Body of pancreas (tissue), 4 donors: ENCODE results near the gene WSCD1.

ENCODE experiments used
- CTCF ChIP-seq, 7 experiments: fragments of 450-650 bp in 4 of 7; fragments of 200-600 bp in 3 of 7; sonication (generic) in 3 of 7; IDR thresholded peaks; one replicate each; pipeline ENCODE4 v1.5.1; 2016 to 2019; ENCODE audit warnings: antibody characterized with exemption in 7 of 7
- POLR2A ChIP-seq, 3 donors: fragments of 450-650 bp; IDR thresholded peaks; one replicate each; pipeline ENCODE4 v1.6.1; 2016; ENCODE audit warnings: antibody characterized with exemption in 3 of 3, mild to moderate bottlenecking in 2 of 3

- TF ChIP-seq CTCF (IDR thresholded peaks at IDR 0.05) (no peak), POLR2A (IDR thresholded peaks at IDR 0.05) (no peak)
Measured at GRCh38 chr17:6140188-6140587, 70.0 kb downstream of the WSCD1 start.
